H1 (cell line): ENCODE results near the gene KLF16. TPM values are rescaled to one million over a fixed set of nuclear protein-coding genes. Genes with fewer than 3 reads are reported as not detected.

Experiments
- CTCF ChIA-PET: fragments of 300-600 bp; sonication (Branson Sonifier 250); formaldehyde crosslinking; loops from one replicate; lab custom pipeline; 2021; ENCODE audit not compliant: partially characterized antibody; lab: Charles Lee
- POLR2A ChIA-PET: fragments of 300-600 bp; sonication (Branson Sonifier 250); formaldehyde crosslinking; loops from one replicate; lab custom pipeline; 2021; ENCODE audit warnings: inconsistent platforms; ENCODE audit not compliant: partially characterized antibody; lab: Charles Lee
- DNase-seq, 2 experiments: peaks; one replicate each; pipeline versions ENCODE4 v3.0.0 to v3.0.0-alpha.2; 2010 to 2022; ENCODE audit warnings: low spot score in 2 of 2, low read depth in 1 of 2, mixed read lengths in 1 of 2
- FAIRE-seq: peaks from 2 replicates; lab custom pipeline; 2011; peaks lifted over from hg19 to GRCh38; lab: Jason Lieb, UNC
- H2AFZ ChIP-seq: 2 replicates; pipeline ENCODE4 v1.8.1; 2012; ENCODE audit warnings: low read length, inconsistent platforms
- H2AK5ac ChIP-seq: 2 replicates; pipeline ENCODE4 v1.6.1; 2013; ENCODE audit warnings: low read depth, low read length
- H2BK120ac ChIP-seq: replicated peaks from 2 replicates; pipeline ENCODE3; 2013; ENCODE audit warnings: low read depth, low read length, inconsistent platforms
- H2BK12ac ChIP-seq: 2 replicates; pipeline ENCODE4 v1.6.1; 2013; ENCODE audit warnings: low read depth, low read length
- H2BK15ac ChIP-seq: 2 replicates; pipeline ENCODE4 v1.6.1; 2013; ENCODE audit warnings: low read length
- H2BK20ac ChIP-seq: 2 replicates; pipeline ENCODE4 v1.6.1; 2013; ENCODE audit warnings: low read length
- H2BK5ac ChIP-seq: 2 replicates; pipeline ENCODE4 v1.6.1; 2013; ENCODE audit warnings: low read depth, low read length
- H3K14ac ChIP-seq: 2 replicates; pipeline ENCODE4 v1.6.1; 2013; ENCODE audit warnings: inconsistent platforms; ENCODE audit not compliant: insufficient read length
- H3K18ac ChIP-seq: 2 replicates; pipeline ENCODE4 v1.6.1; 2013; ENCODE audit warnings: low read length; ENCODE audit errors: extremely low read depth
- H3K23ac ChIP-seq: 2 replicates; pipeline ENCODE4 v1.6.1; 2013; ENCODE audit warnings: inconsistent platforms; ENCODE audit not compliant: insufficient read length
- H3K23me2 ChIP-seq: 2 replicates; pipeline ENCODE4 v1.6.1; 2013; ENCODE audit warnings: low read depth, low read length
- H3K27ac ChIP-seq: 2 replicates; pipeline ENCODE4 v1.6.1; 2011; ENCODE audit warnings: low read depth, low read length, inconsistent platforms
- H3K27me3 ChIP-seq, 4 experiments: replicated peaks in 1 of 4; 1 replicate in 1 of 4; 2 replicates in 3 of 4; pipeline versions ENCODE4 v1.6.1 to v1.8.1; 2011 to 2013; ENCODE audit warnings: low read length in 3 of 4, mild to moderate bottlenecking in 3 of 4, inconsistent platforms in 2 of 4, mixed read lengths in 2 of 4, moderate library complexity in 1 of 4; ENCODE audit not compliant: control insufficient read depth in 3 of 4, insufficient read depth in 3 of 4; ENCODE audit errors: extremely low read depth in 1 of 4
- H3K36me3 ChIP-seq, 4 experiments: 2 replicates each; pipeline versions ENCODE4 v1.6.1 to v1.8.1; 2011 to 2013; ENCODE audit warnings: mild to moderate bottlenecking in 4 of 4, low read length in 3 of 4, moderate library complexity in 2 of 4, control low read depth in 1 of 4, inconsistent platforms in 1 of 4; ENCODE audit not compliant: insufficient read depth in 4 of 4, control insufficient read depth in 2 of 4
- H3K4ac ChIP-seq: replicated peaks from 2 replicates; pipeline ENCODE3; 2013; ENCODE audit warnings: low read length, low read depth, mixed read lengths, inconsistent platforms; ENCODE audit not compliant: insufficient read length
- H3K4me1 ChIP-seq, 4 experiments: replicated peaks in 1 of 4; 1 replicate in 1 of 4; 2 replicates in 3 of 4; pipeline versions ENCODE4 v1.6.1 to v1.8.1; 2011 to 2013; ENCODE audit warnings: low read length in 3 of 4, inconsistent platforms in 2 of 4, mixed read lengths in 1 of 4; ENCODE audit not compliant: insufficient read depth in 4 of 4, control insufficient read depth in 3 of 4
- H3K4me2 ChIP-seq, 2 experiments: 2 replicates each; pipeline versions ENCODE4 v1.6.1 to v1.8.1; 2011 to 2013; ENCODE audit warnings: low read depth in 2 of 2, low read length in 2 of 2, control low read depth in 1 of 2, inconsistent platforms in 1 of 2, mild to moderate bottlenecking in 1 of 2; ENCODE audit not compliant: insufficient read depth in 1 of 2
- H3K4me3 ChIP-seq, 4 experiments: fragments of 200-600, 300-600 bp in 1 of 4; sonication (generic), shearing (Covaris generic), sonication (Bioruptor Twin) in 1 of 4; 2 replicates each; pipeline versions ENCODE4 v1.5.1 to v1.8.1; 2011 to 2016; ENCODE audit warnings: low read length in 4 of 4, low read depth in 3 of 4, control low read depth in 2 of 4, inconsistent platforms in 2 of 4, mild to moderate bottlenecking in 2 of 4, mixed read lengths in 1 of 4, moderate library complexity in 1 of 4; ENCODE audit not compliant: insufficient read depth in 2 of 4; ENCODE audit errors: extremely low read depth in 1 of 4
- H3K56ac ChIP-seq: replicated peaks from 2 replicates; pipeline ENCODE3; 2013; ENCODE audit warnings: low read depth, mild to moderate bottlenecking, mixed read lengths, low read length, inconsistent platforms; ENCODE audit not compliant: insufficient read length
- H3K79me1 ChIP-seq: 2 replicates; pipeline ENCODE4 v1.6.1; 2013; ENCODE audit warnings: low read depth, low read length, control low read depth
- H3K79me2 ChIP-seq, 2 experiments: 2 replicates each; pipeline versions ENCODE4 v1.6.1 to v1.8.1; 2012 to 2013; ENCODE audit warnings: low read length in 2 of 2, mild to moderate bottlenecking in 2 of 2, inconsistent platforms in 1 of 2; ENCODE audit not compliant: insufficient read depth in 2 of 2, control insufficient read depth in 1 of 2
- H3K9ac ChIP-seq, 4 experiments: replicated peaks in 1 of 4; 1 replicate in 1 of 4; 2 replicates in 3 of 4; pipeline versions ENCODE4 v1.6.1 to v1.8.1; 2011 to 2013; ENCODE audit warnings: low read depth in 3 of 4, low read length in 3 of 4, control low read depth in 2 of 4, mild to moderate bottlenecking in 2 of 4, moderate library complexity in 2 of 4, inconsistent platforms in 1 of 4; ENCODE audit errors: extremely low read depth in 1 of 4
- H3K9me3 ChIP-seq, 2 experiments: 2 replicates each; pipeline versions ENCODE4 v1.6.1 to v1.8.1; 2012 to 2013; ENCODE audit warnings: mild to moderate bottlenecking in 2 of 2, moderate library complexity in 2 of 2, control low read depth in 1 of 2, inconsistent platforms in 1 of 2, low read depth in 1 of 2, low read length in 1 of 2, mixed read lengths in 1 of 2; ENCODE audit not compliant: insufficient read depth in 2 of 2
- H4K20me1 ChIP-seq, 2 experiments: replicated peaks in 1 of 2; 2 replicates each; pipeline versions ENCODE3 to v1.8.1; 2011 to 2013; ENCODE audit warnings: inconsistent platforms in 2 of 2, low read length in 2 of 2, mild to moderate bottlenecking in 1 of 2; ENCODE audit not compliant: insufficient read depth in 2 of 2, control insufficient read depth in 1 of 2
- H4K5ac ChIP-seq: 2 replicates; pipeline ENCODE4 v1.6.1; 2013; ENCODE audit warnings: low read length, low read depth, mixed read lengths, inconsistent platforms; ENCODE audit not compliant: insufficient read length
- H4K8ac ChIP-seq: 2 replicates; pipeline ENCODE4 v1.8.0; 2013; ENCODE audit warnings: mild to moderate bottlenecking, moderate library complexity, low read length, inconsistent platforms; ENCODE audit not compliant: insufficient read depth; ENCODE audit errors: extremely low read depth
- H4K91ac ChIP-seq: replicated peaks from 2 replicates; pipeline ENCODE3; 2013; ENCODE audit warnings: low read length, mixed read lengths, inconsistent platforms; ENCODE audit not compliant: insufficient read length
- CEBPB ChIP-seq: IDR thresholded peaks from 2 replicates; pipeline ENCODE4 v1.6.1; 2012; ENCODE audit warnings: low read depth, low read length
- CHD2 ChIP-seq: IDR thresholded peaks from 2 replicates; pipeline ENCODE4 v1.6.1; 2012; ENCODE audit warnings: low read length, improper control_type of control experiment
- HDAC6 ChIP-seq: IDR thresholded peaks from one replicate; pipeline ENCODE4 v1.7.1; 2012; ENCODE audit warnings: low read depth, mild to moderate bottlenecking, inconsistent platforms, low read length, moderate library complexity
- POLR2A ChIP-seq, 2 experiments: IDR thresholded peaks; 1 replicate in 1 of 2; 2 replicates in 1 of 2; pipeline ENCODE4 v1.6.1; 2011; ENCODE audit warnings: low read depth in 2 of 2, low read length in 2 of 2, mild to moderate bottlenecking in 2 of 2; ENCODE audit errors: control extremely low read depth in 1 of 2
- RNF2 ChIP-seq: fragments of 200-900, 300-1000 bp; sonication (generic); IDR thresholded peaks from 2 replicates; pipeline ENCODE4 v1.7.1; 2016; ENCODE audit warnings: borderline replicate concordance, low read depth, mild to moderate bottlenecking, antibody characterized with exemption, low read length; ENCODE audit not compliant: poor library complexity, severe bottlenecking; ENCODE audit errors: missing control alignments
- SIRT6 ChIP-seq: IDR thresholded peaks from one replicate; pipeline ENCODE4 v1.7.1; 2012; ENCODE audit warnings: low read length, inconsistent platforms
- TCF12 ChIP-seq: IDR thresholded peaks from 2 replicates; pipeline ENCODE4 v1.6.1; 2011; ENCODE audit warnings: low read depth, mild to moderate bottlenecking, low read length
- WGBS, 2 experiments: shearing (Covaris generic) in 1 of 2; methylation state at CpG; one replicate each; pipeline versions ENCODE4 v1.1.6 to v1.1.7; 2013 to 2015; ENCODE audit warnings: low lambda C conversion rate in 2 of 2, mixed read lengths in 2 of 2, inconsistent platforms in 1 of 2, low coverage in 1 of 2, missing lambda C conversion rate in 1 of 2; ENCODE audit not compliant: insufficient replicate concordance in 2 of 2, insufficient coverage in 1 of 2, insufficient read length in 1 of 2; ENCODE audit errors: extremely low coverage in 1 of 2, missing lambda C conversion rate in 1 of 2; 5-methylcytosine and 5-hydroxymethylcytosine counted together
- polyA plus RNA-seq, 7 experiments: library from polyadenylated mRNA; depleted of rRNA in 3 of 7; stranded (reverse) in 5 of 7; unstranded in 2 of 7; fragments of >200 nt in 5 of 7; fragments of 200-250 nt in 2 of 7; gene quantifications; 1 replicate in 5 of 7; 2 replicates in 1 of 7; 4 replicates in 1 of 7; pipeline versions ENCODE4 v1.2.1 to v1.2.3, GENCODE V29; 2011 to 2013; ENCODE audit warnings: missing spikeins in 2 of 7, mixed read lengths in 2 of 7
- total RNA-seq: library from RNA; stranded (reverse); fragmentation: NEBNext Ultra II Directional; extraction: Animal tissue kit (Norgen Biotek cat#: 25700); gene quantifications from 2 replicates; pipeline ENCODE4 v1.2.1, GENCODE V29; 2021

Gene KLF16
- total and polyA plus RNA-seq, 2 of the 8 experiments (the other 6 are each of a cell fraction or from before 2014, with no cell fraction given), result 14.3 to 45.9 TPM

GRCh38 chr19:1823020-1823419, 40.4 kb downstream of the KLF16 start:
- H2BK15ac ChIP-seq, result no peak overlapping the region
- ChIA-PET CTCF (interaction anchor here (0.6 to 16.5 kb wide), 6 partner anchors 9 to 299 kb away, joined by 3 to 228 read pairs (median 4); partner anchors contain the start of gene PLK5), POLR2A (interaction anchor here (1.0 kb wide), 1 partner anchor 232 kb away, joined by 3 read pairs; no protein-coding TSS in a partner anchor)
- no peak overlapping the region for H4K91ac ChIP-seq
- DNase-seq, result no peak
- H3K4me1 ChIP-seq, result peaks cover 0 to 12% (median 7%) of the 10 kb centered on the region in 4 experiments; a peak in 6 of 7 replicates
- H2BK5ac ChIP-seq, result no peak overlapping the region
- H3K23ac ChIP-seq, result no peak overlapping the region
- H4K8ac ChIP-seq, result no peak overlapping the region
- H2BK20ac ChIP-seq, result no peak overlapping the region
- no peak overlapping the region for H3K4me2 ChIP-seq
- H2AFZ ChIP-seq, result no peak overlapping the region
- no peak overlapping the region for H3K18ac ChIP-seq
- no peak overlapping the region for H3K4ac ChIP-seq
- H3K4me3 ChIP-seq, result no peak overlapping the region
- no peak overlapping the region for H3K27ac ChIP-seq
- no peak overlapping the region for H3K9ac ChIP-seq
- no peak overlapping the region for H2BK12ac ChIP-seq
- no peak for FAIRE-seq
- no peak overlapping the region for H2AK5ac ChIP-seq
- H3K36me3 ChIP-seq, result peaks cover 4 to 37% (median 6%) of the 10 kb centered on the region in 4 experiments; a peak in 6 of 8 replicates
- no peaks in the 10 kb centered on the region for H3K27me3 ChIP-seq
- H3K56ac ChIP-seq, result no peak overlapping the region
- H2BK120ac ChIP-seq, result no peak overlapping the region
- WGBS, 2 experiments, result 87% methylated on average over 6 of the region's 8 CpGs; no CpG with 5 or more reads in 1 of the 2 experiments
- no peaks in the 10 kb centered on the region for H3K79me2 ChIP-seq
- no peak overlapping the region for H4K5ac ChIP-seq
- H4K20me1 ChIP-seq, result peaks cover 0 to 9% of the 10 kb centered on the region in 2 experiments
- no peaks in the 10 kb centered on the region for H3K9me3 ChIP-seq
- peaks cover 2% of the 10 kb centered on the region; the same call in 1 of the 2 replicates for H3K23me2 ChIP-seq
- H3K79me1 ChIP-seq, result no peaks in the 10 kb centered on the region
- no peak overlapping the region for H3K14ac ChIP-seq
- TF ChIP-seq CHD2 (no peak), TCF12 (no peak), CEBPB (no peak), HDAC6 (no peak), SIRT6 (no peak), RNF2 (no peak), POLR2A (IDR thresholded peaks at IDR 0.05; ENCODE audit: control extremely low read depth in 1 of 2, low read depth in 2 of 2, low read length in 2 of 2) (no peak)
